SK-N-MC (cell line): ENCODE data around the gene SMPD3.
"Not testable (repeated sequence)": the region's sequence is repeated elsewhere in the genome, so short reads cannot be mapped to it uniquely, and the experiment has no call there.

Source experiments
- DNase-seq: peaks from one replicate; pipeline ENCODE4 v3.0.0-alpha.2; 2011; ENCODE audit warnings: low read depth, low spot score
- H3K27ac ChIP-seq: fragments of 200-600 bp; sonication (generic); 2 replicates; pipeline ENCODE4 v1.5.1; 2016; ENCODE audit warnings: mixed run types
- H3K36me3 ChIP-seq: fragments of 200-600 bp; sonication (generic); 2 replicates; pipeline ENCODE4 v1.6.1; 2017; ENCODE audit warnings: antibody characterized with exemption, low read length, mixed read lengths; ENCODE audit not compliant: insufficient read depth
- H3K4me3 ChIP-seq: fragments of 200-600 bp; sonication (generic); 2 replicates; pipeline ENCODE4 v1.5.1; 2016
- H3K9ac ChIP-seq: fragments of 200-600 bp; sonication (generic); 2 replicates; pipeline ENCODE4 v1.8.0; 2017; ENCODE audit warnings: mixed run types, mixed read lengths; ENCODE audit not compliant: insufficient read length
- H3K9me3 ChIP-seq: fragments of 200-600 bp; sonication (generic); 2 replicates; pipeline ENCODE4 v1.6.1; 2017; ENCODE audit warnings: low read depth, mild to moderate bottlenecking, antibody characterized with exemption, low read length, moderate library complexity, mixed read lengths
- EZH2 ChIP-seq: fragments of 200-600 bp; sonication (generic); IDR thresholded peaks from one replicate; pipeline ENCODE4 v1.6.1; 2017; ENCODE audit warnings: antibody characterized with exemption
- FOXP2 ChIP-seq: optimal IDR thresholded peaks from 2 replicates; pipeline ENCODE3; 2011; ENCODE audit warnings: mild to moderate bottlenecking, moderate library complexity; ENCODE audit not compliant: insufficient read depth; ENCODE audit errors: extremely low read length, control extremely low read depth
- POLR2AphosphoS5 ChIP-seq: IDR thresholded peaks from 2 replicates; pipeline ENCODE4 v1.6.1; 2012; ENCODE audit warnings: mild to moderate bottlenecking, low read depth, low read length, borderline replicate concordance

The SMPD3 gene

DNA sequence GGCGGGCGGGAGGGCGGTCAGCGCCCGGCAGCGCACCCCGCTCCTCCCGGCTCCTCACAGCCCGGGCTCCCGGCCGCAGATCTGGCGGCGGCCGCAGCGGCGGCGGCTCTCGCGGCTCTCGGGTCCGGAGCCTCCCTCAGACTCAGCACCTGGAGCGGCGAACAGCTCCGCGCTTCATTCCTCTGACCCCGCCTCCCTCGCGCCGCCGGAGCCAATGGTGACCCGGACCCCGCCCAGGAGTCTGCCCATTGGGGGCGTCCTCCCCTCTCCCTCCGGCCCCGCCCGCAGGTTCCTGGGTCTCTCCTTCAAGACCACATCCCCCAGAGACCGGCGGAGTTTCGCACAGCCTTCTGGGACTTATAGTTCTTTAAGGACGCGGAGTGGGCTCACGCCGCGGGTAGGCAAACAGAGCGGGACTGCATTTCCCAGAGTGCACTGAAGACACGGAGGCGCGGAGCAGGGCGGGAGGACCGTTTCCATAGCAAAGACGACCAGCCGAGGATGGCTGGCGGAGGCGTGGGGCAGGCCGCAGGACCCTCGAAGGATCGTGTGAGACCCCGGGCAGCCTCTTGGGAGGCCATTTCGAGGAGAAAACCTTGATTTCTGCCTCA, at the start of gene SMPD3:
TSS of gene SMPD3 (minus strand) at position 149 of the 611 bp plus-strand sequence. CDS start 76,327 bp downstream, outside the sequence.
- DNase-seq = peak; percentile 87
- no peak within 1 kb of the TSS for H3K27ac ChIP-seq
- peak within 1 kb of the TSS; percentile 64 for H3K4me3 ChIP-seq
- no peaks in the 10 kb centered on the region for H3K36me3 ChIP-seq
- no peaks in the 10 kb centered on the region for H3K9me3 ChIP-seq
- TF ChIP-seq POLR2AphosphoS5 (no peak), EZH2 (no peak), FOXP2 (no peak)
- H3K9ac ChIP-seq = no peak within 1 kb of the TSS

GRCh38 chr16:68496689-68497088, 48.4 kb upstream of the SMPD3 start:
- no peak for DNase-seq
- no peak overlapping the region for H3K4me3 ChIP-seq

DNA sequence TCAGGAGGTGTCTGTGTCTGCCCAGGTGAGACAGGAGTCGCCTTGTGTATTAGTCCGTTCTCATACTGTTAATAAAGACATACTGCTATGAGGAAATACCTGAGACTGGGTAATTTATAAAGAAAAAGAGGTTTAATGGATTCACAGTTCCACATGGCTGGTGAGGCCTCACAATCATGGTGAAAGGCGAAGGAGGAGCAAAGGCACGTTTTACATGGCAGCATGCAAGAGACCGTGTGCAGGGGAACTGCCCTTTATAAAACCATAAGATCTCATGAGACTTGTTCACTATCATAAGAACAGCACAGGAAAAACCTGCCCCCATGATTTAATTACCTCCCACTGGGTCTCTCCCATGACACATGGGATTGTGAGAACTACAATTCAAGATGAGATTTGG, 46.0 kb upstream of the SMPD3 start:
- not testable (repeated sequence) for H3K9ac ChIP-seq, H3K4me3 ChIP-seq, DNase-seq, H3K9me3 ChIP-seq, H3K27ac ChIP-seq, H3K36me3 ChIP-seq

More at GRCh38 chr16:68496689-68497088, 48.4 kb upstream of the SMPD3 start:
- TF ChIP-seq POLR2AphosphoS5 (no peak), EZH2 (no peak), FOXP2 (no peak)
- no peaks in the 10 kb centered on the region for H3K36me3 ChIP-seq
- no peak overlapping the region for H3K9ac ChIP-seq
- H3K27ac ChIP-seq = no peak overlapping the region
- H3K9me3 ChIP-seq = no peaks in the 10 kb centered on the region

DNA sequence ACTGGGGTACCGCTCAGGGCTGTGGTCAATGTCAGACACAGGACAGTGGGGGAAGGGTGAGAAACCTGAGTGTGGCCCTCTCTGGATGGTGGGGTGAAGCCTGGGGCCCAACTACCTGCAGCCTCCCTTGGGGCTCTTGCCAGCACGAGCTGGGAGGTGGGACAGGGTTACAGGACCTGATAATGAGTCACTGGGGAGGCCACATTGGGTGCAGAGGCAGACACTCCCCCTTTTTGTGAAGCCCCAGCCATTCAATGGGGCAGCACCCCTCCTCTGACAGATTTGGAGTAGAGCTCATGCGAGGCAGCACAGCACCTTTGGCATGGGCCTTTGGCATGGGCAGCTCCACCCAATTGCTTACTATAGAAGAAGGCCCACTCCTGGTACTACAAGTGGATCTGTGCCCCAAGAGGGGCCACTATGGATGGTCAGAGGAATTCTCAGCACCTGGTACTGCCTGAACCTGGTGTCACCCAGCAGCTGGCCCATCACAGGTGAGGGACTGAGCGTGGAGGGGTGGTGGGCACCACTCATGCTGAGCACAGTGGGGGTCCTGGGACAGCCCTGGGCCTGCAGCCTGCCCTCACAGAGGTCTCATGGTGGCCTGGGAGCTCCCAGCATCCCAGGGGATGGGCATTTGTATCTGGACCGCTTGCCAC, 45.2 kb upstream of the SMPD3 start:
- no peak overlapping the region for H3K27ac ChIP-seq
- H3K9me3 ChIP-seq = no peaks in the 10 kb centered on the region
- no peak overlapping the region for H3K9ac ChIP-seq
- no peak for DNase-seq
- no peak for TF ChIP-seq POLR2AphosphoS5
- TF ChIP-seq FOXP2 = no peak
- TF ChIP-seq EZH2 = no peak
- no peaks in the 10 kb centered on the region for H3K36me3 ChIP-seq
- H3K4me3 ChIP-seq = no peak overlapping the region

DNA sequence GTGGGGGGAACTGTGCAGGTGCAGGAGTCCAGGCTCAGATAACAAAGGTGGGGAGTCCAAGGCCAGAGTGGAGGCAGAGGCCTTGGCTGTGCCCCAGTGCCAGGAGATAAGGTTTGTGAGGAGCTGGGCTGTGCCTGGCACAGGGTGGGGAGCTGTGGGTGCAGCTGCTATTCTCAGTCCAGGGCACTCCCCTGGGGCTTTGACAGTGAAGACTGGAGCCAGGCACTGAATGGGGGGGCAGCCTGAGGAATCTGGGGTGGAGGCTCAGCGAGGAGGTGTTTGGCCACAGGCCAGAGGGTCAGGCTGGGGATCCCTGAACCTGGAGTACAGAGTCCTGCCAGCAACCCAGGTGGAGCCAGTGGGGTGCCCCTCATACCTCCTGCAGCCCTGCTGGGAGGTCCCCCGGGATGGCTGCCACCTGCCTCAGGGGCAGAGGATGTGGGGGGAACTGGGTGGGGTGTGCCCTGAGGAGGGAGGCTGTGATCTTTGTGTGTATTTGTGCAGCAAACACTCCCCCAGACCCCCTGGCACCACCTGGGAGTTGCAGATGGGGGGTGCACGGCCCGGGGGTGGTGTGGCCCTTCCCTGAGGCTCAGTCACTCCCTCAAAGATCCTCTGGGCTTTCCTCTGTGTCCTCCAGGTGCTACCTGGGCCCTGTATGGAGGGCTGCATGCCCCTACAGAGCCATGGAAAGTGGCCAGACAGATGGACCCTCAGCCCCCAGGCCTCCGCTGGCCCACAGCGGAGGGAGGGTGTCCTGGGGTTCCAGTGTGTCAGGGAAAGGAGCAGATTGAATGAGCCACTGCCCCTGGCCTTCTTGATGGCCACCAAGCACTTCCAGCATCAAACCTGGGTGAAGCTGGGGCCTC, 44.5 kb upstream of the SMPD3 start:
- DNase-seq = no peak
- H3K27ac ChIP-seq = no peak overlapping the region
- H3K9ac ChIP-seq = no peak overlapping the region

GRCh38 chr16:68492151-68492542, 43.8 kb upstream of the SMPD3 start:
- H3K27ac ChIP-seq = no peak overlapping the region
- H3K36me3 ChIP-seq = no peaks in the 10 kb centered on the region
- no peak overlapping the region for H3K9ac ChIP-seq
- H3K9me3 ChIP-seq = no peaks in the 10 kb centered on the region
- no peak for DNase-seq
- H3K4me3 ChIP-seq = no peak overlapping the region
- TF ChIP-seq EZH2 = no peak
- no peak for TF ChIP-seq POLR2AphosphoS5
- no peak for TF ChIP-seq FOXP2

More for the DNA sequence above, 44.5 kb upstream of the SMPD3 start:
- Histone ChIP-seq H3K9me3 (no peaks in the 10 kb centered on the region), H3K36me3 (no peaks in the 10 kb centered on the region), H3K4me3 (no peak overlapping the region)
- no peak for TF ChIP-seq POLR2AphosphoS5
- TF ChIP-seq EZH2 = no peak
- no peak for TF ChIP-seq FOXP2

DNA sequence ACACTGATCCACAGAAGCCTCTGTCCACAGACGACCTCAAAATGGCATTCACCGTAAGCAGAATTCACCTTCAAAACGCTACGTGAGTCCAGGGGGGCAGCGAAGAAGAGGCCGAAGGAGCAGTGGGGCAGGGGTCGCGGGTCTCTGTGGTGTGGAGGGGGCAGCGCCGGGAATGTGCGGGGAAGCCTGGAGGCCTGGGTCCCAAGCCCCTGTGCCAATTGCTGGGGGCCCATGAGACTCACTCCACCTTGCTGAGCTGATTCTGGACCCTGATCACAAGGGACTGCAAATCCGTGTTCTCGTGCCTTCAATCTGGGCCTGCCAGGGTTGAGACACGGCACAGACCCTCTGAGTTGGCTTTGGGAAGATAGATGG, 43.3 kb upstream of the SMPD3 start:
- no peak overlapping the region for H3K9ac ChIP-seq
- no peak for TF ChIP-seq FOXP2
- no peak for TF ChIP-seq EZH2
- no peak for TF ChIP-seq POLR2AphosphoS5
- no peak overlapping the region for H3K27ac ChIP-seq
- no peak overlapping the region for H3K4me3 ChIP-seq
- DNase-seq = no peak
- H3K36me3 ChIP-seq = no peaks in the 10 kb centered on the region
- no peaks in the 10 kb centered on the region for H3K9me3 ChIP-seq

GRCh38 chr16:68490829-68491575, 42.7 kb upstream of the SMPD3 start:
- DNase-seq = no peak
- H3K9me3 ChIP-seq = no peaks in the 10 kb centered on the region

More at GRCh38 chr16:68490829-68491575, 42.7 kb upstream of the SMPD3 start:
- H3K36me3 ChIP-seq = no peaks in the 10 kb centered on the region
- H3K9ac ChIP-seq = no peak overlapping the region
- H3K27ac ChIP-seq = no peak overlapping the region
- no peak for TF ChIP-seq EZH2
- no peak for TF ChIP-seq FOXP2
- no peak for TF ChIP-seq POLR2AphosphoS5
- H3K4me3 ChIP-seq = no peak overlapping the region
